KMS-11 (cell line): Measurements from ENCODE around the gene FAM89A.

Source experiments
- H2AFZ ChIP-seq: fragments of 200-600 bp; sonication (generic); 2 replicates; pipeline ENCODE4 v1.6.1; 2016; ENCODE audit warnings: antibody characterized with exemption, mixed run types, low read depth
- H3K27ac ChIP-seq: fragments of 200-600 bp; sonication (generic); 2 replicates; pipeline ENCODE4 v1.6.1; 2016; ENCODE audit warnings: mild to moderate bottlenecking, mixed run types
- H3K27me3 ChIP-seq: fragments of 200-600 bp; sonication (generic); 2 replicates; pipeline ENCODE4 v1.6.1; 2017; ENCODE audit warnings: mild to moderate bottlenecking, low read depth, mixed run types, moderate library complexity; ENCODE audit not compliant: insufficient read depth
- H3K36me3 ChIP-seq: fragments of 200-600 bp; sonication (generic); 2 replicates; pipeline ENCODE4 v1.6.1; 2017; ENCODE audit warnings: mild to moderate bottlenecking, mixed run types; ENCODE audit not compliant: insufficient read depth
- H3K4me1 ChIP-seq: fragments of 200-600 bp; sonication (generic); 2 replicates; pipeline ENCODE4 v1.6.1; 2016; ENCODE audit warnings: mild to moderate bottlenecking, low read depth, mixed run types; ENCODE audit not compliant: poor library complexity, severe bottlenecking
- H3K4me2 ChIP-seq: fragments of 200-600 bp; sonication (generic); 2 replicates; pipeline ENCODE4 v1.7.0; 2016; ENCODE audit warnings: mild to moderate bottlenecking, mixed run types
- H3K4me3 ChIP-seq: fragments of 200-600 bp; sonication (generic); IDR thresholded peaks from 2 replicates; pipeline ENCODE4 v1.6.1; 2017; ENCODE audit warnings: low read depth, low read length, mixed read lengths; ENCODE audit not compliant: insufficient read depth
- H3K79me2 ChIP-seq: fragments of 200-600 bp; sonication (generic); 2 replicates; pipeline ENCODE4 v1.6.1; 2016; ENCODE audit warnings: low read depth, mixed run types; ENCODE audit not compliant: insufficient read depth
- H3K9ac ChIP-seq: fragments of 200-600 bp; sonication (generic); 2 replicates; pipeline ENCODE4 v1.6.1; 2016; ENCODE audit warnings: mild to moderate bottlenecking, mixed run types
- H4K20me1 ChIP-seq: fragments of 200-600 bp; sonication (generic); 2 replicates; pipeline ENCODE4 v1.6.1; 2016; ENCODE audit warnings: mild to moderate bottlenecking, mixed run types; ENCODE audit not compliant: insufficient read depth
- CTCF ChIP-seq: fragments of 200-600 bp; sonication (generic); conservative IDR thresholded peaks from 2 replicates; pipeline ENCODE4 v1.6.1; 2017; ENCODE audit warnings: low read depth, mild to moderate bottlenecking, antibody characterized with exemption, low read length, moderate library complexity, mixed read lengths

FAM89A gene

DNA sequence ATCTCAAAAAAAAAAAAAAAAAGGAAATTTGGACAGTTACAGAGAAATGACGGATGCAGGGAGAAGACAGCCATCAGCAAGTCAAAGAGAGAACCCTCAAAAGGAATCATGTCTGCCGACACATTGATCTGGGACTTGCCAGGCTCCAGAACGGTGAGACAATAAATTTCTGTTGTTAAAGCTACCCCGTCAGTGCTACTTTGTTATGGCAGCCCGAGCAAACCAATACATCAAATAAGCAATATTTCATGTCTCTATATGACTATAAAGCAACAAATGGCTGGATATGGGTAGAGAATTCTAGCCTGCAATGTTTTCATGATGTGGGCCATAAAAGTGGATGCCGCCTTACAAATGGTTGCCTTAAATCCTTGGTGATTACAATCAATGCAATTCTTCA lies 23.3 kb upstream of the FAM89A start:
- H3K4me1 ChIP-seq: no peaks in the 10 kb centered on the region
- no peak overlapping the region for H3K4me3 ChIP-seq
- TF ChIP-seq CTCF: no peak
- H3K27me3 ChIP-seq: no peaks in the 10 kb centered on the region
- H3K27ac ChIP-seq: no peak overlapping the region
- H3K9ac ChIP-seq: no peak overlapping the region
- H2AFZ ChIP-seq: no peak overlapping the region
- no peaks in the 10 kb centered on the region for H3K79me2 ChIP-seq
- no peaks in the 10 kb centered on the region for H4K20me1 ChIP-seq
- H3K4me2 ChIP-seq: no peak overlapping the region
- no peaks in the 10 kb centered on the region for H3K36me3 ChIP-seq

DNA sequence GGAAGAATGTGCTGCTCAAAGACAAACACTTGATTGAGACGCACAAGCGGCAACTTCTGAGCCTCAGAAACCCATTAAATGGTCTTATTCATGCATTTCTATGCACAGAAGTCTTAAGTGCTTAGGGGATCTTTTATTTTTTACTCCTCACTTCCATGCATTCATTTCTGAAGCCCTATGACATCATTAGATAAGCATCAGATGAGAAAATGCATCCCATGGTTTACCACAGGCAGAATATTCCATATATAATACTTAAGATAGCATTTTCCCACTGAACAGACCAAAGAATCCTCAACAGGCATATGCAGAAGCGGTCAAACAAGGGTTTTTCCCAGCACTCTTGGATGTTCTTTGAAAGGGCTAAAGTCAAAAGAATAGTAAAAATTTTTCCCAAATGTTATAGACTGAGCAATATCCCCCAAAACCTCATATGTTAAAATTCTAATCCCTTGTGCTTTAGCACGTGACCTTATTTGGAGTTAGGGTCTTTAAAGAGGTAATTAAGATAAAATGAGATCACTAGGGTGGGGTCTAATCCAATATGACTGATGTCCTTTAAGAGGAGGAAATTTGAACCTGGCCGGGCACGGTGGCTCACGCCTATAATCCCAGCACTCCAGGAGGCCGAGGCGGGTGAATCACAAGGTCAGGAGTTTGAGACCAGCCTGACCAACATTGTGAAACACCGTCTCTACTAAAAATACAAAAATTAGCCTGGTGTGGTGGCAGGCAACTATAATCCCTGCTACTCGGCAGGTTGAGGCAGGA lies 22.6 kb upstream of the FAM89A start:
- no peaks in the 10 kb centered on the region for H4K20me1 ChIP-seq
- TF ChIP-seq CTCF: no peak
- H3K27me3 ChIP-seq: no peaks in the 10 kb centered on the region
- no peak overlapping the region for H3K27ac ChIP-seq
- H3K4me3 ChIP-seq: no peak overlapping the region
- no peak overlapping the region for H3K9ac ChIP-seq
- H3K79me2 ChIP-seq: no peaks in the 10 kb centered on the region
- no peaks in the 10 kb centered on the region for H3K36me3 ChIP-seq
- no peak overlapping the region for H3K4me2 ChIP-seq
- H2AFZ ChIP-seq: no peak overlapping the region
- no peaks in the 10 kb centered on the region for H3K4me1 ChIP-seq

DNA sequence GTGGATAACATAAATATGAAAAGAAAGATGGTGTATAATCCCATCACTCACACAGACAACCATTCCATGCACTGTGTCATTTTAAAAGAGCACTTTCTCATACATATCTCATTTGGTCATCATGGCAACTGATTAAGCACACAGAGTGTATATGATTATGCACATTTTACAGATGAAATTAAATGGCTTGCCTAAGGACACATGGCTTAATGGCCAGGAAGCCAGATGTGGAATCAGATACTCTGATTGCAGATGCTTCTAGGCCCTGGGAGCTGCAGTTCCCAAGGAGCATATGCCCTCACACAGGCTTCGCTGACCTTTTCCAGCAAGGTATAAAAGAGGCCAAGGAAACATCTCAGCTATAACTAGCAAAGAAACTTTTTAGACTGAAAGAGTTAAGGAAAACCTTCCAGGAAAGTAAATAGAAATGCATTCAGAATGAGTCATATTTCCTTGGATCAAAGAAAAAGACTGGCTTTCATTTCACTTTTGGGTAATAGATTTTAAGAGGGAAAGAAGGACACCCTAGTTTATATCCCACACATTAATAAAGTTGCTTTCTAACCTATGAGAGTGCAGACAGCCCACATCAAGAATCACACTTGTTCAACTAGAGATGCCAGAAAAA lies 19.6 kb upstream of the FAM89A start:
- H3K4me3 ChIP-seq: no peak overlapping the region
- no peak overlapping the region for H3K9ac ChIP-seq
- no peak overlapping the region for H2AFZ ChIP-seq
- no peak overlapping the region for H3K4me2 ChIP-seq
- no peaks in the 10 kb centered on the region for H4K20me1 ChIP-seq
- H3K36me3 ChIP-seq: no peaks in the 10 kb centered on the region
- no peaks in the 10 kb centered on the region for H3K79me2 ChIP-seq
- H3K27me3 ChIP-seq: no peaks in the 10 kb centered on the region
- no peak for TF ChIP-seq CTCF
- H3K27ac ChIP-seq: no peak overlapping the region
- no peaks in the 10 kb centered on the region for H3K4me1 ChIP-seq

DNA sequence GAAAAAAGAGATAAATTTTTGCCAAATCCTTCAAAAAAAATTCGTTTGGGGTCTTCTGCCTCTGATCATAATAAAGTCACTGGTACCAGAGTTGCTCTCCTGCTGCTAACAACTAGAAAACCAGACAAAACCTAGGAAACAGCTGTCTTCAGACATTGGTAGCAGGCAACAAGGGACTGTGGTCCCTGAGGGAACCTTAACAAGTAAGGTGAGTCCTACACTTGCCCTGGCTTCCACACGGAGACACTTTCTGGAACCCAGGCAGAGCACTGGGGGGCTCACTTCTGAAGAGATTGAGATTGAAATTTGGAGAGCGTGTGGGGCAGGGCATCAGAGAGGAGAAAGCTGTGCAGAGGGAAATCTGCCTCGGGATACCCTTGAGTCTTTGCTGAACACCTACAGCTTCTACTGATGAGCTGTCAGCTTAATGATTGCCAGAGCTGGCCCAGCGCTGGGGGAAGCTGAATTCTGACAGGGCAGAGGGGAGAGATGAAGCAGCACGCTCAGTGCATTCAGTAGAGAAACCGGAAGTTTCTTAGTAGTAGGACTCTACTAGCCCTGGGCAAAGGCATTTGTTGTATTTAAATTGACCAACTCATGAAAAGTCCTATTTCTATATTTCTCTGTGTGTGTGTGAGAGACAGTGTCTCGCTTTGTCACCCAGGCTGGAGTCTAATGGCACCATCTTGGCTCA lies 18.5 kb upstream of the FAM89A start:
- no peak for TF ChIP-seq CTCF
- no peak overlapping the region for H3K4me2 ChIP-seq
- H3K27ac ChIP-seq: no peak overlapping the region
- H3K4me1 ChIP-seq: peaks cover 9% of the 10 kb centered on the region
- H3K4me3 ChIP-seq: no peak overlapping the region
- H3K36me3 ChIP-seq: no peaks in the 10 kb centered on the region
- no peaks in the 10 kb centered on the region for H3K27me3 ChIP-seq
- no peak overlapping the region for H3K9ac ChIP-seq
- H3K79me2 ChIP-seq: no peaks in the 10 kb centered on the region
- H2AFZ ChIP-seq: no peak overlapping the region
- no peaks in the 10 kb centered on the region for H4K20me1 ChIP-seq
